Measurements from ENCODE around the gene ZC3H15.

ZC3H15 gene

GRCh38 chr2:186546846-186547245 is 60.8 kb downstream of the ZC3H15 start:
- DNase-seq = no peak

DNA sequence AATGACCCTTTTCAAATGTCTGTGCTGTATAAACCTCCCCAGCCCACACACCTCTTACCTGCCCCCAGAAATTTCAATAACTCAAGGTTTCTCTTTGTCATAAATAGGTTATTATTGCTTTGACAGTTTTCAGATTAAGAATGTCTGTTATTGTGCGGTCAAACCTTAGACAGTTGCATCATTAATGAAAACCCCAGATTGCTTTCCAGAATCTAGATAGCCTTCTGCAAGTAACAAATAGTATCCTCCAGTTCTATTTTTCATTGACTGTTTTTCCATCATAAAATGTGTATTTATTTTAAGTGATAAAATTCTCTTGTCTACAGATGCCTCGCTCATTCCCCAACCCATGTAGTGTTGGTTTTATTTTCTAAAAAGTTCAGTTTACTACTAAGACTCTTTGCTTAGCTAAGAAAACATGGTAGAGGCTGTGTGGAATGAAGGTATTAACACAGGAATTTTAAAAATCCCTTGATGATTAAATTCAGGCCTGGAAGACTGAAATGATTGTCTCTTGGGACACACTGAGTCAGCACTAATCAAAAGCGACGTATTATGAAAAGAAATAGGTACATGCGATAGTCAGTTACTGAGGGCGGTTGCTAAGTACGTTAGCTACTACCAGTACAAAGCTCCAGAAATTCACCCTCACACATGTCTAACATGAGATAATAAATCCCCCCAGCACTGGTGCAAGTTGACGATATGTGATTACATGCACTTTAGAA is 65.4 kb downstream of the ZC3H15 start:
- no peak for DNase-seq

DNA sequence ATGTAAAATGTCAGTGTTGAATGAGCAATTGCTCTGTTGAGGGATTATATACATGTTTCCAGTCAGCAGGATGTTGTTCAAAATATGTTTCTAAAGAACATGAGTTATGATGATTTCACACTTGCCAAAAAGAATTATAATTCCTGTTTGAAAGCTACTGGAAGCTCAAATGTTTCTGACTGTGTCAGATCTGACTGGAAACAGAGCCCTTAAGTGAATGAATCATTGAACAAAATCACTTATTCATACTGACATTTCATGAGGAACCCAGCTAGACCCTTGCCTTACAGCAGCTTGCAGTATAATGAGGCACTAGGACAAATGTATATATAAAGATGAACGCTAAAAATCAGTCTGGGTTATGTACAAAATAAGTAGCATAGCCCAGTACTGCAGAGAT is 68.4 kb downstream of the ZC3H15 start:
- no peak for DNase-seq

- DNase-seq = no peak
These were observed 69.0 kb downstream of the ZC3H15 start for GRCh38 chr2:186554850-186555671.

DNA sequence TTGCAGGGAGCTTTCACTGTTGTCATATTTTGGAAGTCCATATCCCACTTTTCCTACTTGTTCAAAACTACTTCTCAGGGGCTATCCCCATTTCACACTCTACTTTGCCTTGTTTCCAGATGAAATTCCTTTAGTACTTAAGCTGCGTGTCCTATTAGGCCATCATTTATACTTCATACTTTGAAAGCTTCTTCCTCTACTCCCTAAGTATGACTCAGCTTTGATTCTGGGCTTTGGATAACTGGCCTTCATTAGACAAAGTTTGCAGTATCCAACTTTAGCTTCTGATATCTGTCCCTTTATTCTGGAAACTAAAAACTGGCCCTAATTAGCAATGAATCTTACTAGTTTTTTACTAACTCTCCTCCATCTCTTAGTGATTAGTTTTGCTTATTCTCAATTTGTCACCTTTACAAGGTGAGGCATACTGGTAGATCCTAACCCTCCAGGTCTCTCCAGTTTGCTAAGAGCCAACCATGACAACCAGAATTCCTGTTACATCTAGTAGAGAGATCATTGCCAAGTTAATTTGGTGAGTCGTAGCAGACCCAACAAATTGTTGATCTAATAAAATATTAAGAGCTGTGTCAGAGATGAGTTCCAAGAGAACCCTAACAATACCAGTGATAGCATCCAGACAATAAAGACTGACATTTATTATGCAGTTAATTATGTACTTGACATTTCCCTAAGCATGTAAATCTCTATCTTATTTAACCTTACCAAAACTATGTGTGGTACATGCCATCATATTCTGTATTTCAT is 72.6 kb downstream of the ZC3H15 start:
- no peak for DNase-seq
